HG03064 (cell line): ENCODE measurements around the gene LAMA5.

Experiments
- ATAC-seq: cut with Tn5 transposase; IDR thresholded peaks from one replicate; pipeline ENCODE4 v1.9.1; 2021; ENCODE audit warnings: low read depth; ENCODE audit not compliant: unreplicated experiment

The LAMA5 gene

DNA sequence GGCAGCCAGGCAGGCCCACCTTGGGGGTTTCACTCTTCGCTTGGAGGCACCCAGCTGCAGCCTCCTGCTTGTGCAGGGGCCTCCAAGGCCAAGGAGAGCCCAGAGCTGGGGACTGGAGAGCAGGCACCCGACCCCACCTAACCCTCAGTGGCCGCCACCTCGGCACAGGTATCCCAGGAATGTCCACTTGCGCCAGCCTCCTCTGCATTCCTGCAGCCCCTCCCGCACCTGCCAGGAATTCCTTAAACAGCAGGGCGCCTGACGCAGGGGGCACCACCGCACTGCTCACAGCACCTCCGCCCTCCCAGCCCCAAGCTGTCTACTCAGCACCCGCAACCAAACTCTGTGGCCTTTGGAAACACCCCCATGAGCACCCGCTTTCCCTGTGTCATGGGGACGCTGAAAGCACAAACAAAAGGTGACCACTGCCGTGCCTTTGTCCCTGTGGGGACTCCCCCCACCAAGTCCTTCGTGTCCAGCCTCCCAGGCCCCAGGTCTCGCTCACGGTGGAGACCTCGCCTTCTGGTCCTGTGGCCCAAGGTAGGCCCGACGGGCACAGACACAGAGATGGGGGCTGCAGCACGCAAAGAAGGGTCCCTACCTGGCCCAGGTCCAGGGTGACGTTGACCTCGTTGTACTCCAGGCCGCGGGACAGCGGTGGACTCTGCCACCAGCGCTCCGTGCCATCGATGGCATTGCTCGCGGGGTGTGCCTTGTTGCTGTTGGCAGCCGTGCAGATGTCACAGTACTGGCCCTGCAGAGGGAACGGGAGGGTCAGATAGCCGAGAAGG is 5.1 kb downstream of the LAMA5 start:
- no peak for ATAC-seq

DNA sequence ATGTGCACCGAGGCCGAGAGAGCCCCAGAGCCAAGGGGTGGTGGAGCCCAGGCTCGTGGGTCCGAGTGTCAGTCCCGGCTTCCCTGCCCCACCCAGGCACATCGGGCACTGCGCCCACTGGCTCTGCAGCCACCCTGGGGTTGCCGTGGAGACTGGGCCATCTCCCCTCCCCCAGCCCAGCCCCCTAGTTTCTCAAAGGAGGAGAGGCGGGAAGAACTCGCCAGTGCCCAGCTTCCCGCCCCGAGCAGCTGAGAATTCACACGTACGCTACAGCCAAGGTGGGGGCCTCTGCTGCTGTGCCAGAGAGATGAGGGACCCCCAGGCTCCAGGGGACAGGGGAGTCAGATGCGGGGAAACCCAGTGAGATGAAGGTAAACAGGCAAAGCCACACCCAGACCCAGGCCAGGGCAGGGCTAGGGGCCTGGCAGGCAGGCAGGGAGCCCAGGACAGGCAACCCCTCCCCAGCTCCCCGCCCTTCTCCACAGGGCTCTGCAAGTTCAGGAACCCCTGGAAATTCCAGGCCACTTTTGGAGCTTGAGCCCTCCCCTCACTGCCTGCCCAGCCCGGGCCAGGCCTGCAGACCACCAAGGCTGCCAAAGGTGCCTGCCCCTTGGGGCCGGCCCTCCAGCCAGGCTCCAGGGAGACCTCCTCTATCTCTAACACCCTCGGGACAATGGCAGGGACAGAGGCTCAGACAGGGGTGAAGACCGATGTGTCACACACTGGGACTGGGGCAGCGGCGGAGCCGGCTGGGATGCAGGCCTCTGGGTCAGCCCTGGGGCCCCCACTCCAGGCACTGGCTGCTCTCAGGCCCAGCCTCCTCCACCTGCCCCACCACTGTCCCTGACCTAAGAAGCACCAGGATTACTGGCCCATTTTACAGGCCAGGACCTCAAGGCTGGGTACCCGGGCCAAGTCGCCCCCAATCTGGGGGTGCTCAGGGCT is 6.0 kb downstream of the LAMA5 start:
- no peak for ATAC-seq

DNA sequence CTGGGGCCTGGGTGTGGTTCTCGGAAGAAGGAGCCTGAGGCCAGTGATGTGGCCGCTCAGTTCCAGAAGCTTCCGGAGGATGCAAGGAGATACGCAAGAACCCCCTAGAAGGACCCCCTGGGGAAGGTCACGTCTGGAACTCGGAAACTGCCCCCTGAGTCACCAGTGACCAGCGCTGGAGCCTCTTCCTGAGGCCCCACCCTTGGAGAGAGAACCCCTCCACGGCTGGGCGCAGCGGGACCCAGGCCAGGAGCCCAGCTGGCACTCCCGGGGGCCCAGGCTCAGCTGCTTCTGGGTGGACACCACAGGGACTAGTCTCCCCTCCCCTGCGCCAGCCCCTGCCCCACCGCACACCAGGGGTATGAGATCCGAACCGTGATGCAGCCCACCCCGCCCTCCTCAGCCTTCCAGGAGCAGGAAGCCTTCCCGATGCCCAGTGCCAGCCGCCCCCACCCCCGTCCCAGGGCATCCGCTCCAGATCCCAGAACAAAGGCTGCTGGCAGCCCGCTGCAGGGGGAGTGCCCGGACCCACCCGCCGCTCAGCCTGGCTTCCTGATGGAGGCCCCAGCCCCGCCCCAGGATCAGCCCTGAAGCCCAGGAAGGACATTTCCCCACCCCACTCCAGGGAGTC is 7.5 kb downstream of the LAMA5 start:
- ATAC-seq, result no peak

DNA sequence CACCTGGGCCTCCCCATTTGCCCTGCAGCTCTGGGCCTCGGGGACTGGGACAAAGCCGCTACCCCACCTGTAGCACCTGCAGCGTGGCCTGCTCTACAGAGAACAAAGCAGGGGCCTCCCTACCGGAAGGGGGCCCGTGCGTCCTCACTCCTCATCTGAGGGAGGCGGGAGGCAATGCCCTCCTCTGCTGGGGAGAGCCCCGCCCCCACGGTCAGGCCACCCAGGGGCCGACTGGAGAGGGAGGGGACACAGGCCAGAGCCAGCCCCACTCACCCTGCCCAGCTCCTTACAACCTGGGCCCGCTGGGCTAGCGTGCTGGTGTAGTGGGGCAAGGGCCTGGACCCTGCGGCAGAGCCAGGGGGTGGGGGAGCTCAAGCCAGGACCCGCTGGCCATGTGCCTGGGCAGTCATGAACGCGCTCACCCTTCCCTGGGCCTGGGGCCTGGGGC is 8.0 kb downstream of the LAMA5 start:
- ATAC-seq, result no peak

DNA sequence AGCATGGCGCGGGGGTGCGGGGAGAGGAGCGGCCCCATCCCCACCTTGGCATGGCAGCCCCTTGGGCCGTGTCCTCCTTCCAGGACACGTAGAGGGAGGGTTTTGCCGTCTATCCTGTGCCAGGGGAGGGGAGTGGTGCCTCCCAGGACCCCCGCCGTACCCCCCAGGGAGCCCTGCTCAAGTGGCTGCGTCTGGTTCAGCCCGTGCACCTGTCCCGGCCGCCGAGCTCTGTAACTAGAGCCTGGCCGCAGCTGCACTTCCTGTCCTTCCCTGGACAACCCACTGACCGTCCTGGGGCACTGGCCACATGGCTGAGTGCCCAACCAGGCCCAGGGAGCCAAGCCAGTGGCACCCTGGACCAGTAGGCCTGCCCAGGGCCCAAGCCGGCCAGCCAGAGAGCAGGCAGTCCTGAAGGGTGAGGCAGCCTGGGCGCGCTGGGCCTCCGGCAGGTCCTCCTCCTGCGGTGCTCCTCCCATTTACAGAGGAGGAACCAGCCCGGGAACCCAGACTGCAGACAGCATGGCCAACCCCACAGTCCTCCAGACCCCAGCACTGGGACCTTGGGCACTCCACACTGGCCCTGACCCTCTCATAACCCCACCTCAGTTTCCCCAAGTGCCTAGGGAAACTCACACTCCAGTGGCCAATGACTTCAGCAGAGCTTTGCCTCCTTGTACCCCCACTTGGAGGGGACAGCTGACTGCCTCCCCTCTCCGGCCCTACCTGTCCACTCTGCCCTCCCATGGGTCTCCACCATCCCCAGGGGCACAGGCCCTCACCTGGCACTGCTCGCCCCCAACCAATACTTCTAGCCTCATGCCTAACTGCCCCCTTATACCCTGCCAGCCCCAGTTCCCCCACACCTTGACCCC is 8.7 kb downstream of the LAMA5 start:
- ATAC-seq, result no peak

DNA sequence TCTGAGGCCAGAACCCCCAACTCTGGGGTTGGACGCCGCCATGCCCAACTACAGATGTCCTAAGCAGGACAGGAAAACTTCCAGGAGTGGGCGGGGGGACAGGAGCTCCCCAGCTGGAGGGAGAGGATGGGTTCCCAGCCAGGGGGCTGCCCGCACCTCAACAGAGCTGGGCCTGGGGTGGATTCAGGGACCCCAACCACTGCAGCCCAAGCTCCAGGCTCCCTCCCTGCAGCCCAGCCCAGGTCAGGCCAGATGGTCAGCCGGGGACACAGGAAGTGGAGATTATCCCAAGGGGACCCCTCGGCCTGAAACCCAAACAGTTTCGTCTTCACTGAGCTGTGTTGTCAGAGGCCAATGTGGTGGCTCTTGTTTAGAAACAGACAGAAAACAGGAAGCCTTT is 9.4 kb downstream of the LAMA5 start:
- no peak for ATAC-seq

DNA sequence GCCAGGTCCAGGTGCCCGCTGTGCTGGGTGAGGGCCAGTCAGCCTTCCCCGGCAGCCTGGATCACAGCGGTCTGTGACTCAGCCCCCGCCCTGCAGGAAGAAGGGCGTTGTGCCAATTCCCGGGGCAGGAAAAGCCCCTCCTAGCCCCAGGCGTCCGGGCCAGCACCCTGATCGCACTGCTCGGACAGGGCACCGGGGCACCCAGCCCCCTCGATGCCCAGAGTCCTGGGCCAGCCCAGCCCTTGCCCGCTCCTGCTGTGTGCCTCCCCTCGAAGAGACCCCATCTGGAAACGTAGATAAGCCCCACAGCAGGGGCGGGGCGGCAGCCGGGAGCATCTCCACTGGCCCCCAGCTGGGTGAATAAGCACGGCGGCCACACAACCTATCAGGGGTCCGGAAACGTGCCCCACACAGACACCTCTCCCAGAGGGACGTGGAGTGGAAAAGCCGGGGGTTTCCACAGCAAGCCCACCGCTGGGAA is 9.9 kb downstream of the LAMA5 start:
- no peak for ATAC-seq

DNA sequence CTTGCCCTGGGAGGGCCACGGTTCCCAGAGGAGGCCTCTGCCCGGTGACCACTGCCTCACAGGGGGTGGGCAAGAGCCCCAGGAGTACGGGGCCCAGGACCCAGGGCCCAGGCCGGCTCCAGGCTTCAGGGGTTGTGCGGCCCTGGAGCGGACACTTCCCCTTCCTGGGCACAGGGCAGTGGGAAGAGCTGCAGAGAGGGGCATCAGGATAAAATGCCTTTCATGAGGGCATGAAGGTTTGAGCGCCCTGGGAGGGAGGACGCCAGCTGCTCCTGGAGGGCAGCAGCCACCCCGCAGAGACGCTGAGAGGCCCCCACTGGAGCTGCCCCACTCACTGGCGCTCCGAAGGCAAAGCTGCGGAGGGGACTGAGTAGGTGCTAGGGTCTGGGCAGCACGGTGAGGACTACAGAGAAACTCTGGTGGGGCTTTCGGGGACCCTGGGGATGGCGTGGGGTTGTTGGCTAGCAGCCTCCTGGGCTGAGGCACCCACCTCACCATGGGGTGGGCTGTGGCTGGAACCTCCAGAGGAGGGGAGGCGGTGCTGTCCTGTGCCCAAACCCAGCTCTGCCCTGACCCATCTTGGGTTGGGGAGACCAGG is 10.4 kb downstream of the LAMA5 start:
- no peak for ATAC-seq

DNA sequence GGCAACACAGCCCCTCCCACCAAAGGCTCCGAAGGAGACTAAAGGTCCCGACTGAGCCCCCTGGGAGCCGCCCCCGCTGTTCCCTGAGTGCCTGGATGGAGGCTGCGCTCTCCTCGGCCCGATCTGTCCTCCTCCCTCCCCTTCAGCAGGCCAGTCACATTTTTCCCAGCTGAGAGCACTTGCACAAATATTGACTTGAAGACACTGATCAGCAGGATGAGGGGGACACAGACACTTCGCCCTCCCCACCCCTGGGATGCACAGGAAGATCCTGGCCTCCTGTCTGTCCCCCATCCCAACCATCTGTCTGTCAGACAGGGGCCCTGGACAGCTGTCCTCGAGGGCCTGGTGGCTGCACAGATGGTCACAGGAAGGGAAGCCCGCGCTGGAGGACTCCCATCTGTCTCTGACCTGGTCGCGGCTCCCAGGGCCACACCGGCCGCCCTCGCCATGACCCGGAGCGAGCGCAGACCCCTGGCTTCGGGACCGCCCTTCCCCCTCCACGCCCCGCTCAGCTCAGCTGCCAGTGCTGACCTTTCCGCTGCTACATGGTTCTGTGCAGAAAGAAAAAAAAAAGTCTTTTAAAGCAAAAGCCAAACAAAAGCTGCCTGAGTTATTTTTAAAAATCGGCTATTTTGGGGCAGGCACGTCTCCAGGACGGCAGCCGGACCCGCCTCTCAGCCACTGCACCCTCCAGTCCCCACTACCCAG is 11.1 kb downstream of the LAMA5 start:
- ATAC-seq, result no peak

DNA sequence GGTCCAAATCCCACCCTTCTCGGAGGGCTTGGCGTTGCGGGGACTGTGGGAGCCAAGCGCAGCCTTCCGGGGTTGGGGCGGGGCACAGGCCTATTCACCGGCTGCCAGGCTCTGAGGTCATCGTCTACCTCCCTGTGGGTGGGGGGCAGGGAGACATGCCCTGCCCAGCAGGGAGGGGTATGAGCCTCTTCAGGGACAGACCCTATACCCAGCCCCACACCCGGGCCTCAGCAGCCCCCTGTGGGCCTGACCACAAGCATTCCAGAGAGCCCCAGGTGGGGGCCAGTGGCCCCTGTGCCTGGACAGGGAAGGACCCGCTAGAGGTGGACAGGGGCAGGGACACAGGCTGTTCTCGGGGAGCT is 11.6 kb downstream of the LAMA5 start:
- no peak for ATAC-seq

DNA sequence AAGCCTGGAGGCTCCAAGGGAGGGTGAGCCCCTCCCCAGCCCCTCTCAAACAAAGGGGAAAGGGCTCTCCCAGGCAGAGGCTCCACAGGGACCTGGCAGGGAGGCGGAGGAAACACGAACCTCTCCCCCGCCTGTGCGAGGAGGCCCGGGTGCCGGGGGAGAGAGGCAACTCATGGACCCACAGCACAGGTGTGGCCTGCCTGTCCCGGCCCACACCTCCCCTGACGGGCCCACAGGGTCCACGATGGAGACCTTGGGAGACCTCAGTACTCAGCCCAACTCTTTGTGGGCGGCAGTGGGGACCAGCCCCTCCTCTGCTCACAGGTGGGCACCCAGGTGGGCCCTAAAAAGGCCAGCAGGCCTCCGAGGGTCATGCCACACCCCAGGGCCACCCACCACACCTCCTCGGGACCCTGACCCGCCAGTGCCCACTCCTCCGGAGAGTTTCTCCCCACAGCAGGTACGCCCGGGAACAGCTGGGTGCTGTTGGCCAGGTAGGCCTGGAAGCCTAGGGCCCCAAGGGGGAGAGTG is 12.2 kb downstream of the LAMA5 start:
- no peak for ATAC-seq

DNA sequence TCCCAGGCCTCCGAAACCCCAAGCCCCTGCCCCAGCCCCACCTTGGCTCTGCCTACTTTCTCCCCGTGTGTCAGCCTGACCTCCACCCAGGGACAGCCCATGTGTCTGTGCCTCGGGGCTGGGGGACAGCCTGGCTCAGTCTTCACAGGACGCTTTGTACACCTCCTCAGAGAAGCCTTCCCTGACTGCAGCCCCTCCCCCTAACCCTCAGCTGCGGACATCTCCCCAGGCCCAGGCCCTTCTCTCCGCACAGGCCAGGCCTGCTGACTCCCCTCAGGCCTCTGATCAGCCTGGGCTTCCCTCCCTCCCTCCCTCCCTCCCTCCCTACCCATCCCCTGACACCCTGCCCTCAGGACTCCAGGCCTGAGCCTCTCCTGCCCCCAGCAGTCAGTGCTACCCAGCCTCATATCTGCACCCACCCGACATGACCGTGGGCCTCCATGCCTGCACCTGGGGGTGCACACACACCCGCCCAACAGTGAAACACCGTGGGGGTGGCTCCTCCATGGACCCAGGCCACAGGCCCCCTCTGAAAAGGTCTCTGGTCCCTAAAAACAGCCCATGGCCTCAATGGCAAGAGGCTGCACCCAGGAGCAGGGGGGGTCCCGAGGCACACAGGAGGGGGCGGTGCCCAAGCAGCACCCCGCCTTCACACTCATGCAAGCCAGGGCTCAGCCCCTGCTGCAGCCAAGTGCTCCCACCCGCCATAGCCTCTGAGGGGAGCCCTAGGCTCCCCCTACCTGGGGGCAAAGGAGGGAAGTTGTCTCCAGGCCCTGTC is 12.9 kb downstream of the LAMA5 start:
- ATAC-seq, result no peak

DNA sequence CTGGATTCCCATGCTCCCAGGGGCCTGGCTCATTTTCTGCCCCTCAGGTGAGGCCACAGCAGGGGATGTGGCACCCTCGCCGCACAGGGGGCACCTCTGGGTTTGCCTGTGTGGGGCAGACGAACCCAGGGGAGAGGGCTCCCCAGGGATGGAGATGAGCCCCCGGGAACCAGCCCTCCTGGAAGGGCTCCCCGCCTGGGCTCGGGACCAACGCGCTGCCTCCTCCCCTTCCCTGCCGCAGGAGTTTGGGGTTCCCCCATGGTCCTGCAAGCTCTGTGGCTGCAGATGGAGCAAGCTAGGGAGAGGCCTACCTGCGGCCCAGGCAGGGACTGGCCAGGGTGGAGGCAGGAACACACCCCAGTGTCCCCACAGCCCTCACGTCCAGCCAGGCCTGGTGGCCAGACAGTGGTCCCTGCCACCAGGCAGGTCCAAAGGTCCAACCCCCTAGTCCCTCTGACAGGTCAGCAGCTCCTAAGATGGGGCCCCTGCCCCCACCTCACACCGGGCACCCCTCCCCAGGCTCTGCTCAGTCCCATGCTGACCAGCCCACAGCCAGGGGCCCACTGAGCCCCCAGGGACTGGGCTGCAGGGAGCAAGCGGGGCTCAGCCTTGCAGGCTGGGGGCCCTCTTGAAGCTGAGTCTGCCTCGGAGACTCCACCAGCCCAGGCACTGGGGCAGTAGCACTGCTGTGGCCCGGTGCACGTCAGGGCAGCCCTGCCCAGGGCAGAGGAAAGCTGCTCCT is 13.7 kb downstream of the LAMA5 start:
- ATAC-seq, result no peak

DNA sequence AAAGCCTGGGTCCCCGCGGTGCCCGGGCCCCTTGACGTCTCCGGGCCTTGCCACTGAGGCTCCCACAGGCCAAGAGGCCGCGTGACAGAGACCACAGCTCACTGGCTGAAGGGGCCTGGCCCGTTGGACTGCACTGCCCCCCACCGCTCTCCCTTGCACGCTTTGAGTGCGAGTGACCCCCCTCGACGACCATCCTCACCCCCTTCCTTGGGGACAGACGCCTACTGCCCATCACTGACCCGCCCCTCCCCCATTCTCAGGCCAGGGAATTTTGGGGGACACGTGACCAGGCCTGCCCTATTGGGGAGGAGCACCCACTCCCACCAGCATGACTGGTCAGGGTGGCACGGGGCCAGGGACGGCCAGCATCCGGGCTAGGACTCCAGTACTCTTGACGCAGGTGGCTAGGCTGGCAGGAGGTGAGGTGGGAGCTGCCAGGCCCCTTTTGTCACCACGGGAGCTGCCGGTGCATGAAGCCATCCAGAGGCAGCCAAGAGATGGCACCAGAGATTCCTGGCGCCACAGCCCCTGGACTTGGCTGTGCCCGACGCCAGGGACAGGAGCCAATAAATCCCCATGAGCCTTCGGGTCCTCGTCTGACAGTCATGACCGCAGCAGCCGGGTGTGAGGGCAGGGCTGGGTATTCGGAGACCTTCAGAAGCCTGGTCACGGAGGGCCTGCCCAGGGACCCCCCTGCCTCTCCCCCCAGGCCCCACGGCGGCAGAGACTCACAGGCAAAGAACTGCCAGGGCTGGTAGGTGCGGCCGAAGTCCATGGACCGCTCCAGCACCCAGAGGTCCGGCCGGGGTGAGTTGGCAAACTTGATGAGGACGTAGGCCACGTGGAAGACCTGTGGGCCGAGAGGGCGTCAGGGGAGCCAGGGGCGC is 14.5 kb downstream of the LAMA5 start:
- no peak for ATAC-seq

DNA sequence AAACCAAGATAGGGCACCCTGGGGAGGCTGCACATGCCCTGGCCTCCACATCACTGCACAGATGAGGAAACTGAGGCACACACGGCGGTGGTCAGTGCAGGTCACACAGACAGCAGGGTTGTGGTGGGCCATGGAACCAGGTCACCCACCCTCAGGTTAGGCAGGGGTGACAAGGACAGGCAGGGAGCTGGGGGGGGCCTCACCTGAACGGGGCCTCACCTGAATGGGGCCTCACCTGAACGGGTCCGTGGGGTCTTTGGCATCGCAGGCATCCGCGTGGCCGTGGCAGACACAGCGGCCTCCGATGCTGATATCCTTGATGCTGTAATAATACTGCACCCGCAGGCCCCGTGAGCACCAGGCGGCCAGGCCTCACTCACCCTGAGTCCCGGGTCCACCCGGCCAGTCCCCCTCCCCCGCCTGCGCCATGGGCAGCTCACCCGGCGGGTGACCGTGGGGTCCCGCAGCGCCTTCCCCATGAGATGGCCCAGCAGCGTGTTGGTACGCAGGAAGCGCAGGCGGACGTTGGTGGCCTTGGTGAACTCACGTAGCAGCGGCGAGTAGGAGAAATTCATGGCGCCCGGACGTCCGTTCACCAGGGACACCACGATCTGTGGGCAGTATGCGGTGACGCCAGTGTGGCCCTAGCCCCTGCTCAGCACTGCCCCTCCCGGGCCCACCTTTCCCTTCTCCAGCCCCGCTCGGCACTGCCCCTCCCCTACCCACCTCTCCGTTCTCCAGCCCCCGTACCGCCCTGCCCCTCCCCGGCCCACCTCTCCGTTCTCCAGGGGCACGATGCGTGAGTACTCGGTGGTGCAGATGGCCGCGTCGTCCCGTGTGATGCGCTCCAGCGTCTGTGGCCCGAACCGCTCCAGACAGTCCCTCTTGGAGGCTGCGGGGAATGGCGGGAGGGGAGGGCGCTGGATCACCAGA is 15.4 kb downstream of the LAMA5 start:
- ATAC-seq, result no peak
